Neural crest cell (in vitro differentiated cells): Measurements from ENCODE around the gene DNAH11. TPM values are rescaled to one million over a fixed set of nuclear protein-coding genes. Genes with fewer than 3 reads are reported as not detected.
"Not testable (repeated sequence)": the region's sequence is repeated elsewhere in the genome, so short reads cannot be mapped to it uniquely, and the experiment has no call there.

ENCODE experiments used
- DNase-seq: peaks from one replicate; pipeline ENCODE4 v3.0.0; 2021; ENCODE audit warnings: low read depth, mixed read lengths, low spot score
- H3K27ac Mint-ChIP-seq: one replicate; pipeline ENCODE4 v1.8.0; 2021; ENCODE audit warnings: mild to moderate bottlenecking, mixed read lengths; ENCODE audit not compliant: unreplicated experiment
- H3K27me3 Mint-ChIP-seq: 2 replicates; pipeline ENCODE4 v1.8.0; 2021; ENCODE audit warnings: low read depth, mild to moderate bottlenecking, mixed read lengths
- H3K36me3 Mint-ChIP-seq: 2 replicates; pipeline ENCODE4 v1.8.0; 2021; ENCODE audit warnings: low read depth, mild to moderate bottlenecking, mixed read lengths
- H3K4me1 Mint-ChIP-seq: 2 replicates; pipeline ENCODE4 v1.8.0; 2021; ENCODE audit warnings: mixed read lengths
- H3K4me3 Mint-ChIP-seq: one replicate; pipeline ENCODE4 v1.8.0; 2021; ENCODE audit warnings: mild to moderate bottlenecking, mixed read lengths
- H3K9me3 Mint-ChIP-seq: 2 replicates; pipeline ENCODE4 v1.8.0; 2021; ENCODE audit warnings: mixed read lengths
- total RNA-seq: library from RNA; stranded (reverse); gene quantifications from 2 replicates; pipeline ENCODE4 v1.2.1, GENCODE V29; 2021
- TF ChIP-seq, protein P1 (sequence below): fragments of 200-600 bp; sonication (generic); conservative IDR thresholded peaks from 2 replicates; pipeline ENCODE4 v1.5.0; 2021; ENCODE audit warnings: antibody characterized with exemption, mild to moderate bottlenecking

Gene DNAH11
- total RNA-seq, 1 donor from 2014 or later = 0.63 TPM

- peak overlapping the region; percentile 69 for H3K27ac Mint-ChIP-seq
- no peaks in the 10 kb centered on the region for H3K9me3 Mint-ChIP-seq
- no peaks in the 10 kb centered on the region for H3K36me3 Mint-ChIP-seq
- no peak for DNase-seq
- TF ChIP-seq, protein P1, sequence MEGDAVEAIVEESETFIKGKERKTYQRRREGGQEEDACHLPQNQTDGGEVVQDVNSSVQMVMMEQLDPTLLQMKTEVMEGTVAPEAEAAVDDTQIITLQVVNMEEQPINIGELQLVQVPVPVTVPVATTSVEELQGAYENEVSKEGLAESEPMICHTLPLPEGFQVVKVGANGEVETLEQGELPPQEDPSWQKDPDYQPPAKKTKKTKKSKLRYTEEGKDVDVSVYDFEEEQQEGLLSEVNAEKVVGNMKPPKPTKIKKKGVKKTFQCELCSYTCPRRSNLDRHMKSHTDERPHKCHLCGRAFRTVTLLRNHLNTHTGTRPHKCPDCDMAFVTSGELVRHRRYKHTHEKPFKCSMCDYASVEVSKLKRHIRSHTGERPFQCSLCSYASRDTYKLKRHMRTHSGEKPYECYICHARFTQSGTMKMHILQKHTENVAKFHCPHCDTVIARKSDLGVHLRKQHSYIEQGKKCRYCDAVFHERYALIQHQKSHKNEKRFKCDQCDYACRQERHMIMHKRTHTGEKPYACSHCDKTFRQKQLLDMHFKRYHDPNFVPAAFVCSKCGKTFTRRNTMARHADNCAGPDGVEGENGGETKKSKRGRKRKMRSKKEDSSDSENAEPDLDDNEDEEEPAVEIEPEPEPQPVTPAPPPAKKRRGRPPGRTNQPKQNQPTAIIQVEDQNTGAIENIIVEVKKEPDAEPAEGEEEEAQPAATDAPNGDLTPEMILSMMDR = no peak
- H3K4me3 Mint-ChIP-seq = peak overlapping the region; percentile 36
- H3K27me3 Mint-ChIP-seq = no peaks in the 10 kb centered on the region
- peaks cover 46% of the 10 kb centered on the region for H3K4me1 Mint-ChIP-seq
These were observed 325.7 kb downstream of the DNAH11 start for GRCh38 chr7:21868576-21868850.

GRCh38 chr7:21869785-21870402 is 327.1 kb downstream of the DNAH11 start:
- no peak for DNase-seq
- TF ChIP-seq, protein P1 = no peak
- H3K4me3 Mint-ChIP-seq = no peak overlapping the region
- no peak overlapping the region for H3K27ac Mint-ChIP-seq
- peaks cover 46% of the 10 kb centered on the region for H3K4me1 Mint-ChIP-seq
- H3K36me3 Mint-ChIP-seq = peaks cover 2% of the 10 kb centered on the region
- peaks cover 3% of the 10 kb centered on the region for H3K9me3 Mint-ChIP-seq
- H3K27me3 Mint-ChIP-seq = no peaks in the 10 kb centered on the region

- no peak overlapping the region for H3K4me3 Mint-ChIP-seq
- no peak for DNase-seq
- no peaks in the 10 kb centered on the region for H3K27me3 Mint-ChIP-seq
- H3K9me3 Mint-ChIP-seq = no peaks in the 10 kb centered on the region
- H3K4me1 Mint-ChIP-seq = peaks cover 33% of the 10 kb centered on the region
- TF ChIP-seq, protein P1 = peak; percentile 17
- H3K36me3 Mint-ChIP-seq = peaks cover 3% of the 10 kb centered on the region
- H3K27ac Mint-ChIP-seq = no peak overlapping the region
These were observed 340.2 kb downstream of the DNAH11 start for GRCh38 chr7:21883069-21883468.

GRCh38 chr7:21883501-21883900 is 340.7 kb downstream of the DNAH11 start:
- peaks cover 36% of the 10 kb centered on the region for H3K4me1 Mint-ChIP-seq
- not testable (repeated sequence) for DNase-seq, H3K4me3 Mint-ChIP-seq

DNA sequence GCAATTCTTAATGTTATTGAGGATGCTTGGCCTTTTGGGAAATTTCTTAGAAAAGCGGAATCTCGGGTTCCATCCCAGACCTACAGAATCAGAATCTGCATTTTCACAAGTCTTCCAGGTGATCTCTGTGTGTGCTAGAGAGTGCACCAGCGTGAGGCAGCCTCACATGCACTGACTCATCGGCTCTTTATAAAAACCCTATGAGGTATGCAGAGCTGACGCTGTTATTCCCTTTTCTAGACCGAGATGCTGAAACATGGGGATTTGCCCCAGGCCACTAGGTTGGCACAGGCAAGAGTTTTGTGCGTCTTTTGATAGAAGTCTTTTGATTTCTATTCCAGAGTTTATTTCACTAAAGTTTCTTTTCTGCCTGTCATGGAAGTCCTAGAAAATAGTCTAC is 341.7 kb downstream of the DNAH11 start:
- Mint-ChIP-seq H3K4me1 (peaks cover 43% of the 10 kb centered on the region), H3K27me3 (no peaks in the 10 kb centered on the region), H3K4me3 (no peak overlapping the region), H3K36me3 (no peaks in the 10 kb centered on the region), H3K27ac (peak overlapping the region; percentile 45), H3K9me3 (no peaks in the 10 kb centered on the region)
- TF ChIP-seq, protein P1 = no peak
- DNase-seq = no peak

More at GRCh38 chr7:21883501-21883900, 340.7 kb downstream of the DNAH11 start:
- not testable (repeated sequence) for H3K27me3 Mint-ChIP-seq, H3K27ac Mint-ChIP-seq, H3K36me3 Mint-ChIP-seq, H3K9me3 Mint-ChIP-seq

DNA sequence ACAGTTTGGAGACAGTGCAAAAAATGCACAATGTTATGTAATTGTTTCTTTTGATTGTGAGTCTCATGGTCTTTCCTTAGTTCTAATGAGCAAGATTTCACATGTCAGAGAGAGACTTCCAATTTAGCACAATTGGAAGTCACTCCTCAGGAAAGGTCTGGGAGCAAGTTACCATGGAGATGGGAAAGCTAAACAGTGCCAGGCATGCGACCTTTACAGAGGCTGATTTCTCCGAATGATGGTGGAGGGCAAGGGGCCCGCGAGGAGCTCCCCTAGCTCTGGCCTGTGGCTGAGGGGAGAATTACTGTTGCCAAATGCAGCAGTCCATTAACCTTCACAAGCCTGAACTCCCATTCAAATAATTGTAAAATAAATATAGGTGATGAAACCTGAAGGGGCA is 343.6 kb downstream of the DNAH11 start:
- peak; percentile 12 for DNase-seq
- no peaks in the 10 kb centered on the region for H3K36me3 Mint-ChIP-seq
- H3K4me3 Mint-ChIP-seq = no peak overlapping the region
- no peak overlapping the region for H3K27ac Mint-ChIP-seq
- peaks cover 37% of the 10 kb centered on the region for H3K4me1 Mint-ChIP-seq
- no peaks in the 10 kb centered on the region for H3K9me3 Mint-ChIP-seq
- H3K27me3 Mint-ChIP-seq = no peaks in the 10 kb centered on the region
- TF ChIP-seq, protein P1 = no peak
